Medulla oblongata (tissue), 1 donor: ENCODE results near the gene STIM1.
A peak's percentile ranks its signal among the peaks of the same experiment; 100 is the strongest.

ENCODE experiments used
- DNase-seq: peaks from one replicate; pipeline ENCODE4 v3.0.0-alpha.2; 2015; ENCODE audit errors: extremely low spot score

Gene STIM1

DNA sequence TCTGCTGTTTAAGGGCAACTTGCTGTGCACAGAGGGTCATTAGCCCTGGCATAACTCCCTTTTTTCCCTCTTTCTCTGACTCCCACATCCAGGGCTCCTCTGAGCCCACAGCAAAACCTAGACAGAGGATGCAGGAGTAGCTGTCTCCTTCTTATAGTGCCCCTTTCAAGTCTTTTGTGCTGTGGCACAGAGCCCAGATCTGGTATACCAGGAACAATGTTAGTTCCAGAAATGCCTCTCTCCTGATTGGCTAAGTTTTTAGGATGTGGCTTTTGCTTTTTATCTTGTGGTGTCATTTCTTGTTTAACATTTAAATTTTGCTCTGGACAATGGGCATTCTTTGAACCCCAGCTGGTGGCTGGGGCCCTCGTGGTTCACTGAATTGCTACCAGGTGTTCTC lies 213.5 kb downstream of the STIM1 start:
- peak; percentile 39 for DNase-seq

DNA sequence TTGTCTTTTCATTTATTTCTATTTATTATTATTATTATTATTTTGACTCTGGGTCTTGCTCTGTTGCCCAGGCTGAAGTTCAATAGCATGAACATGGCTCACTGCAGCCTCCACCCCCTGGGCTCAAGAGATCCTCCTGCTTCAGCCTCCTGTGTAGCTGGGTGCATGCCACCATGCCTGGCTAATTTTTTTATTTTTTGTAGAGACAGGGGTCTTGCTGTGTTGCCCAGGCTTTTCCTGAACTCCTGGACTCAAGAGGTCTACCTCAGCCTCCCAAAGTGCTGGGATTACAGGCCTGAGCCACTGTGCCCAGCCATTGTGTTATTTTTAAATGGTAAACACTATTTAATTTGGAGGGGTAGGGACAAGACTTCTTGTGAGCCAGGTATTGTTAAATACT lies 215.9 kb downstream of the STIM1 start:
- no peak for DNase-seq

DNA sequence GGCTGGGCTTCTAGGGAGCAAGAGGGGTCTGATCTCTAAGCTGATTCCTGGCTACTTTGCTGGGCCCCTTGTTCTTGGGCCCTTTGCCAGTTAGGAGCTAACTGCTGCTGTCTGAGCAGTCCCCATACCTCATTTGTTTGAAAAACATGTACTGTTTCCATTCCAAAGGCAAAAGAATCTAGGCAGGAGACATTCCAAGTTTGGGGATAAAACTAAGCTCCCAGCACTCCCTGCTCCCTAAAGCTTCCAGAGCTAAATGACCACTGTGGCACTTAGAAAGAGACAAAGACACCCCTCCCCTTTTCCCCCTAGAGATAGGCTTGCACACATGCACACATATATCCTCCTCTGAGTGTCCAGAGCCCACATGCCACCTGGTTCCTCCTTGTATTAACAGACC lies 216.4 kb downstream of the STIM1 start:
- no peak for DNase-seq

DNA sequence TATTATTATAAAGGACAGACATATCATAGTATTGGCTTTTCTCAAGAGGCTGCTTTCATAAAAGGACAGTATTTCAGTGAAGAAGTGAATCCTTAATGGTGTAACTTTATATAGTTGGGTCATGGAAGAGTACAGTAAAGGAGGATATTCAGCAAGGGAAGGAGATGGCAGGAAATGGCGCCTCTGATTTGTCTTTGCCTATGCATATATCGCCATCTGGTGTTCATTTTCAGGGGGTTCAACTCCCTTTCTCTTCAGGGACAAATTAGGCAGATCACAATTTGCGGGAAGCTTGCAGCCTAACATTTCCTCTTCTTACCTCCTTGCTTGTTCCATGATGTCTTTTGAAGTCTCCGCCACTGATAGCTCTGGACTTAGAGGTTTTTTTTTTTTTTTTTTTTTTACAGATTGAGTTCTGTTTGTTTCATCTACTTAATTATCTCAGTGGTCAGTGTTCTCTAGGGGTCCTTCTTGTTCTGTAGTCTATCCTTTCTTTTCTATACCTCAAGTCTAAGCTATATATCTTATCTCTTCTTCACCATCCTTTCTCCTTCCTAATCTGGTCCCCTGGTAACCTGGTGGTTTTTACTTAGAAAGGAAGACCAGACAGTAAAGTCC lies 217.3 kb downstream of the STIM1 start:
- DNase-seq, result peak; percentile 92

DNA sequence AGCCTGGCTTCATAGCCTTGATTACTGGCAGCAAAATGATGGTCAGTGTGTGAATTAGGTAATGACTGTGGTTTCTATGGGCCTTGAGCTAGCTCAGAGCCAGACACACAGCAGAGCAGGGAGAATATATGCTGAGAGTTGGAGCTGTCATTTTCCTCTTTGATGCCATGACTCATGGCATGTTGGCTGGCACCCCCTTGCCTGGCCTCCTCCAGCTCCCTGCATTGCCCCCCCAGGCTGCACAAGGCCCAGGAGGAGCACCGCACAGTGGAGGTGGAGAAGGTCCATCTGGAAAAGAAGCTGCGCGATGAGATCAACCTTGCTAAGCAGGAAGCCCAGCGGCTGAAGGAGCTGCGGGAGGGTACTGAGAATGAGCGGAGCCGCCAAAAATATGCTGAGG lies 218.8 kb downstream of the STIM1 start:
- no peak for DNase-seq

DNA sequence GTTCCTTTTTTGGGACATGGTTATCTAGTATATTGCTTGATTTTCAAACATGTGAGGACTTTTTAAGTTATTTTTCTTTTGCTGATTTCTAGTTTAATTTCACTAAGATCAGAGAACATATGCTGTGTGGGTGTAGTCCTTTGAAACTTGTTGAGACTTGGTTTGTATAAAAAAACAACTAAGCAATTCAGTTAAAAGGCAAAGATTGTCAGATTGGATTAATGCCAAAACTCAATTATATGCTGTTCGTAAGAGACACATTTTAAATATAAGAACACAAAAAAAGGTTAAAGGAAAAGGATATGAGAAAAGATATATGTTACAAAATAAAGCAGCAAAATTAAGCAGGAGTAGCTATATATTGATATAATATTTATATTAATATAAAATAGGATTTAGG lies 221.3 kb downstream of the STIM1 start:
- DNase-seq, result no peak

DNA sequence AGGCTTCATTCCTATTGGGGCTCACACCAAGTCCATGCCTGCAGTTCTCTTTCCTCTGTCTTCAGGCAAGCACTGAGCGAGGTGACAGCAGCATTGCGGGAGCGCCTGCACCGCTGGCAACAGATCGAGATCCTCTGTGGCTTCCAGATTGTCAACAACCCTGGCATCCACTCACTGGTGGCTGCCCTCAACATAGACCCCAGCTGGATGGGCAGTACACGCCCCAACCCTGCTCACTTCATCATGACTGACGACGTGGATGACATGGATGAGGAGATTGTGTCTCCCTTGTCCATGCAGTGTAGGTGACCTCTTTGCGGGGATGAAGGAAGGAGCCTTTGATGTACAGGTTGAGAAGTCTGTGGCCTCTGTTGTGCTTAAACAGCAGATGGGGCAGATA lies 227.7 kb downstream of the STIM1 start:
- DNase-seq, result no peak

DNA sequence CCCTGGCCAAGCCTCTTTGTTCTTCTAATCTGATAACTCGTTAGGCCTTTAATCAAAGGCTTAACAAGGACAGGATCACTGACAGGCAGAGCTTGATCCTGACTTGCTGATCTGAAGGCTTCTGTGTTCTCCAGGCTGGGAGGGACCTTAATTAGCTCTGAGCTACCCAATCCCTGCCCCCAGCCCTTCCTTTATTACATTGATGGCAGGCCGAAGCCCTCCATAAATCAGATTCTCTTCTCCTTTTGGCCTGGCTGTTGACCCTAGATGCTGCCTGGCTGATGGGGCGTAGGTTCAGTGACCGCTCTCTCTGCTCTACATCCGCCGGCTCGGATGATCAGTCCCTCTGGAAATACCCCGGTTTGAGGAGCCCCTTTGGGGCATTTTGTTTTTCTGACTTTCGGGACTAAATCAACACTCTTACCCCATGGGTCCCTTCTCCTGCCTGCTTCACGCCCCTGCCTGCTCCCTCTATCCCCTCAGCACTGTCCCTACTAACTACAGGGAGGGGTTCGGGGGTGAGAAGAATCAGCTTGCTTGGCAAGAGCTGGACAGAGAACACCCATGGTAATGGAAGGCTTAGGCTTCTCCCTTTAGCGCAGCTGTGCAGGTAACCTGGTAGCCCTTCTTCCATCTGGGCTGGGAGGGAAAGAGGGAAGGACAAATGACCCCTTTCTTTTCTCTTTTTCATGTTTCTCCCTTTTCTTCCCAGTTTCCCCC lies 229.1 kb downstream of the STIM1 start:
- no peak for DNase-seq

DNA sequence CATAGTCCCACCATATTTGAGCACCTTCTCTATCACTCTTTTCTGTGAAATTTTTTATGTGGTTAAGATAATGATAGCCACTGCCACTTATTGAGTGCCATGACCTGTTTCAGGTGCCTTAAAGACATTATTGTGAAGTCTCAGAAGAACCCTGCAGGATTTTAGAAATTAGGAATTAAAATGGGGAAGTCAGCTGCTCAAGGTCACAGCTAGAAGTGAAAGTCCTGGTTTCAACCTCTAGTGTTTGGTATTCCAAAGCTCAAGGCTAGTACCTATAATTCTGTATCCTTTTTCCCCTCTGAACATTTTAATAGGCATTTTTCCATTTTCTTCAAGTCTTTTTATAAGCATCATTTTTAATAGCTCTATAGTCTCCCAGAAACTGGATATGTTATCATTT lies 230.1 kb downstream of the STIM1 start:
- DNase-seq, result no peak

DNA sequence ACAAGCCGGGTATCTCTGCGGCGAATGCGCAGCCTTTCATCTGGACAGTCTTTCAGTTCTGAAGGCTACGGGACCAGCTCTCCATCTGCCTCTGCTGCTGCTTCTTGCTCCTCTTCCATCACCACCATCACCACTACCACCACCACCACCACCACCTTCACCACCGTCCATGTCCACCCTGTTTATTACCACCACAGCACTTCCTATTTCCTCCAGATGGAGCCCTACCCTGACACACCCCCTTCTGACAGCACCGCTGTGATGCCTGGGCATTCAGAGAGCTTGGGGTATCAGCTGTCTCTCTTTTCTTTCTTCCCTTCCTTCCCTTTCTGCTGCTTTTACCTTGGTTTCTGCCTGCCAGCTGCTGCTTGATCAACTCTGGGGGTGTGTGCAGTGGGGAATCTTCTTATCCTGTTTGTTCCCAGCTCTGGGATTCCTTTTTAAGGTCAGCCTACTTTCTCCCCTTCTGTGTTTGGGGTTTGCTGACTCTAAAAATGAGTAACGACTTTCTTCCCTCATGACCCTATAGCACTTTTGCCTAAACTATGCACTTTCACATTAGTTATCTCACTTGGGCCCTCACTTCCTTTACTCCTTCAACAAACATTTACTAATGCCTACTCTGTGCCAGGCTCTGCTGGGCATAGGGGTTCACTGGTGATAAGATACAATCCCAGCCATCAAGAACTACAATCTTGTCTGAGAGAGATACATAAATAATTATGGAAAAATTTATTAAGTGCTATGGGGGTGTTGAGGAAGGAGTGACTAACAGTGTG lies 231.3 kb downstream of the STIM1 start:
- no peak for DNase-seq

DNA sequence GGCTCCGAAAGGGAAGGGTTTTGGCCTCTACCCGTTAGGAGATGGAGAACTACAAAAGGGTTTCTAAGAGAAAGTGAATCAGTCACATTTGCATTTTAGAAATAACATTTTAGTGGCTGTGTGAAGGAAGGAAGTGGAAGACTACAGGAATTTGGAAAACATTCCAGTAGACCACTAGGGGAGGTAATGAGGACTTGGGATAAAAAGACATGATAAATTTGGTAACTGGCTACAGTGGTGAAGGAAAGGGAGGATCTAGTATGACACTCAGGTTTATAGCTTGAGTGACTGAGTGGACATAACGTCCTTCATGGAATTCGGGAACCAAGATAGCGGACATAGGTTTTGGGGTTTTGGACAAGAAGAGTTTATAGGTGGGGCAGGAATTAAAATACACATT lies 232.1 kb downstream of the STIM1 start:
- DNase-seq, result no peak

DNA sequence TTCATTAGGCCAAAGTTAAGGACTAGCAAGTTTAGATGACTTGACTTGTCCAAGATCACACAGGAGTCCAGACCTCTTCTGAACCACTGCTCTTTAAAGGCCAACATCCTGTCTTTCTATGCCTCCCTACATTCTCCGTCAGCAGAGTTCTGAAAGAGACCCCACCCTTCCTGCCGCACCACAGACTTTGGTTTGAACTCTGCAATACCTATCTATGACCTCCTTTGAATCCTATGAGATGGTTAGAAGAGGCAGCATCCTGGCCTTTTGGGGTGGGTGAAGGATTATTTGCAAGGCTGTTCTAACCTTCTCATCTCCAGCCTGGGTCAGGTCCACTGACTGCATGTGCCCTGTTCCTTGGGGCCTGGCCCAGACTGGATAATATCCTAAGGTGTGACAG lies 234.8 kb downstream of the STIM1 start:
- DNase-seq, result no peak

DNA sequence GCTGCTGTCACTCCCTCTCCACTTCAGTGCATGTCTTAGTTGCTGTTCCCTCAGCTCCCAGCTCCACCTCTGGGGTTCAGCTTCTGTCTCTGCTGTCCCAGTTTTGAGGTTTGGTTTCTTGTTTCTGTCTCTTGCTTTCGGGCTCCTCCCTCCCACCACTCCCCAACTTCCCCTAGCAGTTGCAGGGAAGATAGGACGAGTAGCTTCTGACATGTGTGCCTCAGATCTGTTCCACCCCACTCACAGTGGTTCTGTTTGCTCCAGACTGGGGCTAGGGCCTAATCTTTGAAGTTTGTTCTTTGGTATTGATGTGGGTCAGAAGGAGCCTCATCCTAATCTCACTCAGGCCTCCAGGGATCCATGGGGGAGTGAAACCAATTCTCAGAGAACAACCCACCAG lies 236.6 kb downstream of the STIM1 start:
- no peak for DNase-seq

DNA sequence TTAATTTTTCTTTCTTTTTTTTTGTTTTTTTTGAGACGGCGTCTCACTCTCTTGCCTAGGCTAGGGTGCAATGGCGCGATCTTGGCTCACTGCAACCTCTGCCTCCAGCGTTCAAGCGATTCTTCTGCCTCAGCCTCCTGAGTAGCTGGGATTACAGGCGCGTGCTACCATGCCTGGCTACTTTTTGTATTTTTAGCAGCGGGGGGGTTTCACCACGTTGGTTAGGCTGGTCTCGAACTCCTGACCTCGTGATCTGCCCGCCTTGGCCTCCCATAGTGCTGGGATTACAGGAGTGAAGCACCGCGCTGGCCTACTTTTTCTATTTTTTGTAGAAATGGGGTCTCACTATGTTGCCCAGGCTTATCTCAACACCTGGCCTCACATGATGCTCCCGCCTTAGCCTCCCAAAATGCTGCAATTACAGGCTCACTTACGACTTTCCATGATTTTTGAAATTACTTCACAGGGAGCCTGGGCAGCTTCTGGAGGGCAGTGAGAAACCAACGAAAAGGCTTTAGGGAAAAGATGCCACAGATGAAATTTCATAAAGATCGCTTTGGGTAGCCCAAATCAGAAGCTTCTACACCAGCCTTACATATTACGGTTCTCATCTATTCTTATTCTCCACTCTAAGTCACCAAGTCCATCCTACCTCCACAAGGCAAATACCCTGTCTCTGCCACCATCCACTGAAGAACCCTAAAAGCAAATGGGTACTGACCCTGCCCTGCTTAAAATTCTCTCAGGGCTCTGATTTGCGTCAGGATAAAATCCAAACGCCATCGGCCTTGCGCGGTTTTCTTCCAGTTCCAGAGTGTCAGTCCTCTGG lies 238.3 kb downstream of the STIM1 start:
- DNase-seq, result peak; percentile 37

DNA sequence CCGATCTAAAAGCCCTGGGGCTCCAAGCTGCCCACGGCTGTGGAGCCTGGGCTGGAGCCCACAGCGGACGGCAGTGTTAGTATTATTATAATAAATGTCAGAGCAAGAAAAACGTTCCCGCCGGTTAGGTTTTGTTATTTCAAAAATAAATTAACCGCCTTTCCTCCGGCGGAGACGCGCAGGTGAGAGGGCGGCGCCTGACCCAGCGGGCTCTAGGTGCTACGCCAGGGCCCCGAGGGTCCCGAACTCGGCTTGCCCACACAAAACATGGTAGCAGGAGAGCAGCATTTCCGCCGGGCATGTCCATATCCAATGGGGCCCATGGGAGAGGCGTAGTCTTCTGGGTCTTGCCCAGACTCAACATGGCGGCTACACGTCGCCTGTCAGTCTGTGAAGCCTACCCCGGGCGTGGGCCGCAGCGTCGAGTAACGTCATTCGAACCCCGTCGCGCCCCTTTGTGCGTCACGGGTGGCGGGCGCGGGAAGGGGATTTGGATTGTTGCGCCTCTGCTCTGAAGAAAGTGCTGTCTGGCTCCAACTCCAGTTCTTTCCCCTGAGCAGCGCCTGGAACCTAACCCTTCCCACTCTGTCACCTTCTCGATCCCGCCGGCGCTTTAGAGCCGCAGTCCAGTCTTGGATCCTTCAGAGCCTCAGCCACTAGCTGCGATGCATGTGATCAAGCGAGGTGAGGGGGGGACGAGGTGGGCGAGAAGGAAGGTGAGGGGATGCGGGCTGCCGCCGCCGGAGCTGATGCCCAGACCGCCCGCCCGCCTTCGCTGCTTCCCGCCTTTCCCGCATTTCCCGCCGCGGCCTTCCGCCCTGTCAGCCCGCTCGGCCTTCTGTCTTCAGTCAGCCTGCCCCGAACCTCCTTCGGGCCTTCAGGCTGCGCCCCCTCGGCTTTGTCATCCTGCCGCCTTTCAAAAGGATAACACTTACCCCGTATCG lies 239.2 kb downstream of the STIM1 start, which contains the start of gene RRM1:
RRM1 (plus strand) TSS at position 452 of the 944 bp plus-strand sequence; CDS start at position 666, 214 bp downstream.
- peak; percentile 98 for DNase-seq

DNA sequence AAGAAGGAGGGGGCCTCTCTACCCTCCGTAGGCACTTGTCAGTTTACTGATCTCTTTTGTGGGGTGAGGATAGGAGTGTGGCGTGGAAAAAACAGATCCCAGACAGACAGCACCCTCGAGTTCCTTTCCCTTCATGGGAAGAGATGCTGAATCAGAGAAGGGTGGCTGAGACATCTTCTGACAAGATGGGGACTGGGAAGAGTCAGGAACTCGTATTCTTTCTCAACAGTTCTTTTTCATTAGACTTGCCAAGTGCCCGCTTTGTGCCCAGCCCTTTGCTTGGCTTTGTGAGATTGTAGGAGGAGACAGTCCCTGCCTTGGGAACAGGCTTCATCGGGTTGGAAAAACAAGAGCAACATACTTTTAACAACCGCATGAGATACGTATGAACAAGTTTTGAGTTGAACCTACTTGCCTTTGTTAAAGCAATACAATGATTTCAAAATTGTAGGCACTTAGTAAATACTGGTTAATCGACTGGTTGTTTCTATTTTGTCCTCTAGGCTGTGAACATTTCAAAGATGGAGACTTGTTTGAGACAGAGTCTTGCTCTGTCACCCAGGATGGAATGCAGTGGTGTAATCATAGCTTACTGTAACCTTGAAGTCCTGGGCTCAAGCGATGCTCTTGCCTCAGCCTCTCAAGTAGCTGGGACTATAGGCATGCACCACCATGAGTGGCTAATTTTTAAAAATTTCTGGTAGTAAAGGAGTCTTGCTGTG lies 240.2 kb downstream of the STIM1 start:
- peak; percentile 16 for DNase-seq

DNA sequence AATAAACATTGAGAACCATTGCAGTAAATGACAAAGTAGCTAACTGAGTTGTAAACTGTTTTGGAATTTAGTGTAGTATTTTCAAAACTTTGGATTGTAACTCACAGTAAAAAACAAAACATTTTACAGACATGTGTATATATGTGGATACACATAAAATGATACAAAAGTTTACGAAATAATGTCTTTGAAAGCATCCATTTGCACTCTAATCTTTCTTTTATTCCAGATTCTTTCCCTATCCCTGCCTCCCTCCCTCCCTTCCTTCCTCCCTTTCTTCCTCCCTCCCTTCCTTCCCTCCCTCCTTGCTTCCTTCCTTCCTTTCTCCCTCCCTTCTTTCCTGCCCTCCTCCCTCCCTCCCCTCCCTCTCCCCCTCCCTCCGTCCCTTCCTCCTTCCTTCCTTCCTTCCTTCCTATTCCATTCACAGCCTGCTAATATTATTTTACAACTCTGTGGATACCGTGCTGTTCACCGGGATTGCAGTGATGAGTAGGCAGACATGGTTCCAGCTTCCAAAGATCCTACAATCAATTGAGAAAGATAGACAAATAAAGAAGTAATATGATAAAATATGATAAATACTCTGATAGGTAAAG lies 242.7 kb downstream of the STIM1 start:
- no peak for DNase-seq

DNA sequence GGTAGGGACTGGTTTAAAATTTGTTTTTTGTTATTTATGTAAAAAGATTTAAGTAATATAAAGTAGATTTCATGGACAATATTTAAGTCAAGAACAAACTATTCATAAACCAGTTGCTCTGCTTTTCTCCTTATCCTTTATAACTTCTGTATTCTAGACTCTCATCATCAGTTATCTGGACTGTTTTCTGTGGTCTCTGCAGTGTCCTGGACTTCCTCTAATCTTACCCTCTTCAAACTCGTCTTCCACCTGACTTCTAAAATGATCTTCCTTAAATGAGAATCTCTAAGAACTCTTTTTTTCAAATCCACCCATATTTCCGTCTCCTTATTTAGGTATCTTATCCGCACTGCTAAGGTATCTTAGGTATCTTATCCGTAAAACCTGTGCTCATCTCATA lies 247.2 kb downstream of the STIM1 start:
- no peak for DNase-seq

DNA sequence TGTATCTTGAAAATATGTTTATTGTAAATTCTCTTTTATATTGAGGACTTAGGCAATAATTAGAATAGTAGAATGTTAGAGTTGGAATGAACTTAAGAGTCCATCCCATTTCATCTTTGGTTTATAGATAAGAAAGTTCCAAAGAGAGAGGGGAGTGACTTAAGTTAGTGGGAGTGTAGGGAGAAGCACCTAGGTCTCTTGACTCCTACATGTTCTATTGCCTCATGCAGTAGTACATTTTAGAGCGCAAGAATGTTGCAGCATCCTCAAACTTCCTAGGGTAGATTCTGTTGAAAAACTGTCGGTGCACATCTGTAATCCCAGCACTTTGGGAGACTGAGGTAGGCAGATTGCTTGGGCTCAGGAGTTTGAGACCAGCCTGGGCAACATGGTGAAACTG lies 247.8 kb downstream of the STIM1 start:
- DNase-seq, result no peak

DNA sequence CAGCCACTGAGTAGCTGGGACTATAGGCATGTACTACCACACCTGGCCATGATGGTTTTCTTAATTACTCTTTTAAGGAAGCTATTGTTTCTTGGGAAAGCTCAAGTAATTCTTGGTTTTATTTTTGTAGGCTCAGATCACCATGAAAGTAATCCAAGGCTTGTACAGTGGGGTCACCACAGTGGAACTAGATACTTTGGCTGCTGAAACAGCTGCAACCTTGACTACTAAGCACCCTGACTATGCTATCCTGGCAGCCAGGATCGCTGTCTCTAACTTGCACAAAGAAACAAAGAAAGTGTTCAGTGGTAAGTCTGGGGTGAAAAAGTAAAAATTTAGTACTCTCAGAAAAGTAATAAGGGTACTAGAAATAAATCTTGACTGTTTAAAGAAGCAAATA lies 250.5 kb downstream of the STIM1 start:
- no peak for DNase-seq
